Fibroblast of lung (primary cell): Measurements from ENCODE around the gene ETNK2. TPM values are rescaled to one million over a fixed set of nuclear protein-coding genes. Genes with fewer than 3 reads are reported as not detected.
A peak's percentile ranks its signal among the peaks of the same experiment; 100 is the strongest.

Source experiments
- DNase-seq, 2 donors: peaks; one replicate each; pipeline versions ENCODE4 v3.0.0 to v3.0.0-alpha.2; 2010; ENCODE audit warnings: low read depth in 2 of 2
- H2AFZ ChIP-seq: 2 replicates; pipeline ENCODE4 v1.5.1; 2012; ENCODE audit warnings: low read length, control low read depth, inconsistent platforms
- H3K27ac ChIP-seq: 2 replicates; pipeline ENCODE4 v1.5.1; 2011; ENCODE audit warnings: low read length, control low read depth; ENCODE audit not compliant: insufficient read depth
- H3K27me3 ChIP-seq: 2 replicates; pipeline ENCODE4 v1.5.1; 2011; ENCODE audit warnings: mild to moderate bottlenecking, low read length; ENCODE audit not compliant: control insufficient read depth, insufficient read depth
- H3K36me3 ChIP-seq: 2 replicates; pipeline ENCODE4 v1.5.1; 2011; ENCODE audit warnings: low read length; ENCODE audit not compliant: control insufficient read depth, insufficient read depth
- H3K4me1 ChIP-seq: 2 replicates; pipeline ENCODE4 v1.5.1; 2011; ENCODE audit warnings: low read length; ENCODE audit not compliant: control insufficient read depth, insufficient read depth; ENCODE audit errors: extremely low read depth
- H3K4me2 ChIP-seq: 2 replicates; pipeline ENCODE4 v1.5.1; 2011; ENCODE audit warnings: low read length, control low read depth; ENCODE audit not compliant: insufficient read depth; ENCODE audit errors: extremely low read depth
- H3K4me3 ChIP-seq, 4 experiments: fragments of 200-600 bp in 1 of 4; sonication (generic) in 1 of 4; replicated peaks in 1 of 4; 2 replicates each; pipeline ENCODE4 v1.5.1; 2011 to 2016; ENCODE audit warnings: low read length in 4 of 4, low read depth in 3 of 4, mild to moderate bottlenecking in 3 of 4, control low read depth in 2 of 4, inconsistent platforms in 1 of 4, mixed read lengths in 1 of 4; ENCODE audit not compliant: insufficient read depth in 1 of 4; ENCODE audit errors: control extremely low read depth in 1 of 4
- H3K79me2 ChIP-seq: 2 replicates; pipeline ENCODE4 v1.5.1; 2012; ENCODE audit warnings: mild to moderate bottlenecking, low read length, inconsistent platforms; ENCODE audit not compliant: control insufficient read depth, insufficient read depth
- H3K9ac ChIP-seq: 2 replicates; pipeline ENCODE4 v1.5.1; 2011; ENCODE audit warnings: mild to moderate bottlenecking, low read length, control low read depth; ENCODE audit not compliant: insufficient read depth
- H3K9me3 ChIP-seq: 2 replicates; pipeline ENCODE4 v1.5.1; 2012; ENCODE audit warnings: low read depth, low read length; ENCODE audit not compliant: control insufficient read depth, insufficient read depth
- H4K20me1 ChIP-seq: 2 replicates; pipeline ENCODE4 v1.5.1; 2011; ENCODE audit warnings: low read length; ENCODE audit not compliant: control insufficient read depth, insufficient read depth; ENCODE audit errors: extremely low read depth
- EZH2 ChIP-seq: IDR thresholded peaks from 2 replicates; pipeline ENCODE4 v1.5.1; 2012; ENCODE audit warnings: low read length, control low read depth, mild to moderate bottlenecking; ENCODE audit errors: missing control alignments
- polyA plus RNA-seq, 2 donors: library from polyadenylated mRNA; depleted of rRNA in 1 of 2; stranded (reverse) in 1 of 2; unstranded in 1 of 2; fragments of >200 nt; gene quantifications; 2 replicates each; pipeline ENCODE4 v1.2.1, GENCODE V29; 2011 to 2012; ENCODE audit warnings: missing spikeins in 1 of 2
- total RNA-seq: library from RNA; depleted of rRNA; stranded (reverse); fragments of >200 nt; gene quantifications from 2 replicates; pipeline ENCODE4 v1.2.1, GENCODE V29; 2014
- TF ChIP-seq, protein P1 (sequence below), 2 donors: IDR thresholded peaks in 1 of 2; conservative IDR thresholded peaks in 1 of 2; 1 replicate in 1 of 2; 2 replicates in 1 of 2; pipeline ENCODE4 v1.5.1; 2011 to 2012; ENCODE audit warnings: low read length in 2 of 2, control low read depth in 1 of 2, inconsistent platforms in 1 of 2, low read depth in 1 of 2, mild to moderate bottlenecking in 1 of 2

The ETNK2 gene
- total and polyA plus RNA-seq, 2 donors (not counting 1 experiment from before 2014, with no cell fraction given), result 1.7 to 4.0 TPM

- H3K9me3 ChIP-seq, result no peaks in the 10 kb centered on the region
- peaks cover 18% of the 10 kb centered on the region for H3K4me1 ChIP-seq
- H3K4me2 ChIP-seq, result no peak overlapping the region
- no peaks in the 10 kb centered on the region for H3K36me3 ChIP-seq
- H3K27ac ChIP-seq, result no peak overlapping the region
- no peaks in the 10 kb centered on the region for H3K79me2 ChIP-seq
- peak in 1 of 2 donors; percentile 45 for DNase-seq
- H4K20me1 ChIP-seq, result no peaks in the 10 kb centered on the region
- no peak for TF ChIP-seq EZH2
- TF ChIP-seq, protein P1, sequence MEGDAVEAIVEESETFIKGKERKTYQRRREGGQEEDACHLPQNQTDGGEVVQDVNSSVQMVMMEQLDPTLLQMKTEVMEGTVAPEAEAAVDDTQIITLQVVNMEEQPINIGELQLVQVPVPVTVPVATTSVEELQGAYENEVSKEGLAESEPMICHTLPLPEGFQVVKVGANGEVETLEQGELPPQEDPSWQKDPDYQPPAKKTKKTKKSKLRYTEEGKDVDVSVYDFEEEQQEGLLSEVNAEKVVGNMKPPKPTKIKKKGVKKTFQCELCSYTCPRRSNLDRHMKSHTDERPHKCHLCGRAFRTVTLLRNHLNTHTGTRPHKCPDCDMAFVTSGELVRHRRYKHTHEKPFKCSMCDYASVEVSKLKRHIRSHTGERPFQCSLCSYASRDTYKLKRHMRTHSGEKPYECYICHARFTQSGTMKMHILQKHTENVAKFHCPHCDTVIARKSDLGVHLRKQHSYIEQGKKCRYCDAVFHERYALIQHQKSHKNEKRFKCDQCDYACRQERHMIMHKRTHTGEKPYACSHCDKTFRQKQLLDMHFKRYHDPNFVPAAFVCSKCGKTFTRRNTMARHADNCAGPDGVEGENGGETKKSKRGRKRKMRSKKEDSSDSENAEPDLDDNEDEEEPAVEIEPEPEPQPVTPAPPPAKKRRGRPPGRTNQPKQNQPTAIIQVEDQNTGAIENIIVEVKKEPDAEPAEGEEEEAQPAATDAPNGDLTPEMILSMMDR (conservative IDR thresholded peaks at IDR 0.05 in 1 of 2, IDR thresholded peaks at IDR 0.05 in 1 of 2; ENCODE audit: low read depth in 1 of 2, low read length in 2 of 2), result no peak
- H3K9ac ChIP-seq, result no peak overlapping the region
- H3K27me3 ChIP-seq, result no peaks in the 10 kb centered on the region
- H3K4me3 ChIP-seq, result no peak overlapping the region
- no peak overlapping the region for H2AFZ ChIP-seq
Observed at GRCh38 chr1:204104331-204105130, 47.3 kb downstream of the ETNK2 start.

GRCh38 chr1:204103431-204103741 is 48.5 kb downstream of the ETNK2 start:
- no peak for DNase-seq
- TF ChIP-seq, protein P1 (conservative IDR thresholded peaks at IDR 0.05 in 1 of 2, IDR thresholded peaks at IDR 0.05 in 1 of 2; ENCODE audit: low read depth in 1 of 2, low read length in 2 of 2), result no peak
- no peak for TF ChIP-seq EZH2
- Histone ChIP-seq H3K9ac (no peak overlapping the region), H3K27ac (no peak overlapping the region), H3K4me1 (peaks cover 18% of the 10 kb centered on the region), H3K9me3 (no peaks in the 10 kb centered on the region), H3K4me3 (no peak overlapping the region), H2AFZ (no peak overlapping the region), H3K36me3 (no peaks in the 10 kb centered on the region), H3K27me3 (no peaks in the 10 kb centered on the region), H4K20me1 (no peaks in the 10 kb centered on the region), H3K4me2 (no peak overlapping the region), H3K79me2 (no peaks in the 10 kb centered on the region)

GRCh38 chr1:204102739-204103430 is 49.0 kb downstream of the ETNK2 start:
- Histone ChIP-seq H3K79me2 (no peaks in the 10 kb centered on the region), H3K9ac (no peak overlapping the region), H3K4me3 (no peak overlapping the region), H3K4me2 (no peak overlapping the region), H3K27ac (no peak overlapping the region), H3K9me3 (no peaks in the 10 kb centered on the region), H2AFZ (no peak overlapping the region), H3K27me3 (no peaks in the 10 kb centered on the region), H3K36me3 (no peaks in the 10 kb centered on the region), H3K4me1 (peaks cover 18% of the 10 kb centered on the region), H4K20me1 (no peaks in the 10 kb centered on the region)
- peak in 1 of 2 donors; percentile 26 for DNase-seq
- TF ChIP-seq, protein P1 (conservative IDR thresholded peaks at IDR 0.05 in 1 of 2, IDR thresholded peaks at IDR 0.05 in 1 of 2; ENCODE audit: low read depth in 1 of 2, low read length in 2 of 2), result no peak
